ENCODE data around the gene UTF1.
"Not testable (repeated sequence)": the region's sequence is repeated elsewhere in the genome, so short reads cannot be mapped to it uniquely, and the experiment has no call there.

DNA sequence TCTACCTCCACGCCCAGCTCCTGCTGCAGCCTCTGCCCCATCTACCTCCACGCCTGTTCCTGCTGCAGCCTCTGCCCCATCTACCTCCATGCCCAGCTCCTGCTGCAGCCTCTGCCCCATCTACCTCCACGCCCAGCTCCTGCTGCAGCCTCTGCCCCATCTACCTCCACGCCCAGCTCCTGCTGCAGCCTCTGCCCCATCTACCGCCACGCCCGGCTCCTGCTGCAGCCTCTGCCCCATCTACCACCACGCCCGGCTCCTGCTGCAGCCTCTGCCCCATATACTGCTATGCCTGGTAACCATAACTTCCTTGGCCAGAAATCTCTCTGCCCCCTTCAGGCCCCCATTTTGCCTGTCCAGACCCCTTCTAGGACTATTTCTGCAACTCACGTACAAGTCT lies 35.0 kb downstream of the UTF1 start:
- TF ChIP-seq, protein P1, sequence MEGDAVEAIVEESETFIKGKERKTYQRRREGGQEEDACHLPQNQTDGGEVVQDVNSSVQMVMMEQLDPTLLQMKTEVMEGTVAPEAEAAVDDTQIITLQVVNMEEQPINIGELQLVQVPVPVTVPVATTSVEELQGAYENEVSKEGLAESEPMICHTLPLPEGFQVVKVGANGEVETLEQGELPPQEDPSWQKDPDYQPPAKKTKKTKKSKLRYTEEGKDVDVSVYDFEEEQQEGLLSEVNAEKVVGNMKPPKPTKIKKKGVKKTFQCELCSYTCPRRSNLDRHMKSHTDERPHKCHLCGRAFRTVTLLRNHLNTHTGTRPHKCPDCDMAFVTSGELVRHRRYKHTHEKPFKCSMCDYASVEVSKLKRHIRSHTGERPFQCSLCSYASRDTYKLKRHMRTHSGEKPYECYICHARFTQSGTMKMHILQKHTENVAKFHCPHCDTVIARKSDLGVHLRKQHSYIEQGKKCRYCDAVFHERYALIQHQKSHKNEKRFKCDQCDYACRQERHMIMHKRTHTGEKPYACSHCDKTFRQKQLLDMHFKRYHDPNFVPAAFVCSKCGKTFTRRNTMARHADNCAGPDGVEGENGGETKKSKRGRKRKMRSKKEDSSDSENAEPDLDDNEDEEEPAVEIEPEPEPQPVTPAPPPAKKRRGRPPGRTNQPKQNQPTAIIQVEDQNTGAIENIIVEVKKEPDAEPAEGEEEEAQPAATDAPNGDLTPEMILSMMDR (IDR thresholded peaks at IDR 0.05): not testable (repeated sequence)
- TF ChIP-seq POLR2A (IDR thresholded peaks at IDR 0.05): not testable (repeated sequence)

All from esophagus squamous epithelium (tissue), 4 donors.